PFSK-1 (cell line): ENCODE data around the gene TMEM62.

ENCODE experiments used
- FOXP2 ChIP-seq: optimal IDR thresholded peaks from 2 replicates; pipeline ENCODE3; 2011; ENCODE audit warnings: borderline replicate concordance, control low read depth, inconsistent platforms; ENCODE audit not compliant: insufficient read depth; ENCODE audit errors: extremely low read length, extremely low read depth
- POLR2AphosphoS5 ChIP-seq: IDR thresholded peaks from 2 replicates; pipeline ENCODE4 v1.6.1; 2012; ENCODE audit warnings: low read depth, mild to moderate bottlenecking, control low read depth, low read length, moderate library complexity
- SIN3A ChIP-seq: IDR thresholded peaks from 2 replicates; pipeline ENCODE4 v1.6.1; 2012; ENCODE audit warnings: mild to moderate bottlenecking, low read length, moderate library complexity, borderline replicate concordance; ENCODE audit not compliant: insufficient read depth
- TAF1 ChIP-seq: IDR thresholded peaks from 2 replicates; pipeline ENCODE4 v1.6.1; 2012; ENCODE audit warnings: low read length, control low read depth, borderline replicate concordance; ENCODE audit not compliant: insufficient read depth
- TF ChIP-seq, protein P1 (sequence below), 2 experiments: IDR thresholded peaks; 2 replicates each; pipeline versions ENCODE4 v1.6.1 to v1.8.0; 2011 to 2012; ENCODE audit warnings: low read depth in 2 of 2, low read length in 2 of 2, control low read depth in 1 of 2, inconsistent platforms in 1 of 2, mild to moderate bottlenecking in 1 of 2, moderate library complexity in 1 of 2; ENCODE audit not compliant: insufficient read depth in 1 of 2

The TMEM62 gene

GRCh38 chr15:43126356-43126755, 7.0 kb upstream of the TMEM62 start:
- TF ChIP-seq SIN3A (no peak), TAF1 (no peak), POLR2AphosphoS5 (no peak), FOXP2 (no peak)
- TF ChIP-seq, protein P1, sequence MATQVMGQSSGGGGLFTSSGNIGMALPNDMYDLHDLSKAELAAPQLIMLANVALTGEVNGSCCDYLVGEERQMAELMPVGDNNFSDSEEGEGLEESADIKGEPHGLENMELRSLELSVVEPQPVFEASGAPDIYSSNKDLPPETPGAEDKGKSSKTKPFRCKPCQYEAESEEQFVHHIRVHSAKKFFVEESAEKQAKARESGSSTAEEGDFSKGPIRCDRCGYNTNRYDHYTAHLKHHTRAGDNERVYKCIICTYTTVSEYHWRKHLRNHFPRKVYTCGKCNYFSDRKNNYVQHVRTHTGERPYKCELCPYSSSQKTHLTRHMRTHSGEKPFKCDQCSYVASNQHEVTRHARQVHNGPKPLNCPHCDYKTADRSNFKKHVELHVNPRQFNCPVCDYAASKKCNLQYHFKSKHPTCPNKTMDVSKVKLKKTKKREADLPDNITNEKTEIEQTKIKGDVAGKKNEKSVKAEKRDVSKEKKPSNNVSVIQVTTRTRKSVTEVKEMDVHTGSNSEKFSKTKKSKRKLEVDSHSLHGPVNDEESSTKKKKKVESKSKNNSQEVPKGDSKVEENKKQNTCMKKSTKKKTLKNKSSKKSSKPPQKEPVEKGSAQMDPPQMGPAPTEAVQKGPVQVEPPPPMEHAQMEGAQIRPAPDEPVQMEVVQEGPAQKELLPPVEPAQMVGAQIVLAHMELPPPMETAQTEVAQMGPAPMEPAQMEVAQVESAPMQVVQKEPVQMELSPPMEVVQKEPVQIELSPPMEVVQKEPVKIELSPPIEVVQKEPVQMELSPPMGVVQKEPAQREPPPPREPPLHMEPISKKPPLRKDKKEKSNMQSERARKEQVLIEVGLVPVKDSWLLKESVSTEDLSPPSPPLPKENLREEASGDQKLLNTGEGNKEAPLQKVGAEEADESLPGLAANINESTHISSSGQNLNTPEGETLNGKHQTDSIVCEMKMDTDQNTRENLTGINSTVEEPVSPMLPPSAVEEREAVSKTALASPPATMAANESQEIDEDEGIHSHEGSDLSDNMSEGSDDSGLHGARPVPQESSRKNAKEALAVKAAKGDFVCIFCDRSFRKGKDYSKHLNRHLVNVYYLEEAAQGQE (IDR thresholded peaks at IDR 0.05; ENCODE audit: insufficient read depth in 1 of 2, low read depth in 2 of 2, low read length in 2 of 2): no peak

GRCh38 chr15:43127752-43128151, 5.6 kb upstream of the TMEM62 start:
- TF ChIP-seq, protein P1 (IDR thresholded peaks at IDR 0.05; ENCODE audit: insufficient read depth in 1 of 2, low read depth in 2 of 2, low read length in 2 of 2): no peak
- TF ChIP-seq FOXP2 (no peak), TAF1 (no peak), POLR2AphosphoS5 (no peak), SIN3A (no peak)

DNA sequence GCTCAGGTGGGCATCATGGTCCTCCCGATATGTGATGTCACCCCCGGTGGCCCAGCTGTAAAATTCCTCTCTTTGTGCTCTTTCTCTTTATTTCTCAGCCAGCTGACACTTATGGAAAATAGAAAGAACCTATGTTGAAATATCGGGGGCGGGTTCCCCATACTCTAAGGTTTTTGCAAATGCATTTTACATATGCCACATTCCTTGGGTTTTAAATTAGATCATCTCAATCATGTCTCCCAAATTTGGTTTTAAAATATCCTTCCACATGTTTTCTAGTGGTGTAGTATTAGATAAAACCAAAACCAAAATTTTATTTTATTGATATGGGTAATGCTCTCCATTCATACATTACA, 4.4 kb upstream of the TMEM62 start:
- TF ChIP-seq POLR2AphosphoS5: no peak
- no peak for TF ChIP-seq FOXP2
- TF ChIP-seq, protein P1 (IDR thresholded peaks at IDR 0.05; ENCODE audit: insufficient read depth in 1 of 2, low read depth in 2 of 2, low read length in 2 of 2): no peak
- no peak for TF ChIP-seq SIN3A
- no peak for TF ChIP-seq TAF1

- TF ChIP-seq, protein P1 (IDR thresholded peaks at IDR 0.05; ENCODE audit: insufficient read depth in 1 of 2, low read depth in 2 of 2, low read length in 2 of 2): no peak
- TF ChIP-seq SIN3A (no peak), TAF1 (no peak), FOXP2 (no peak), POLR2AphosphoS5 (no peak)
Measured at GRCh38 chr15:43132830-43133429, 456 bp upstream of the TMEM62 start.

DNA sequence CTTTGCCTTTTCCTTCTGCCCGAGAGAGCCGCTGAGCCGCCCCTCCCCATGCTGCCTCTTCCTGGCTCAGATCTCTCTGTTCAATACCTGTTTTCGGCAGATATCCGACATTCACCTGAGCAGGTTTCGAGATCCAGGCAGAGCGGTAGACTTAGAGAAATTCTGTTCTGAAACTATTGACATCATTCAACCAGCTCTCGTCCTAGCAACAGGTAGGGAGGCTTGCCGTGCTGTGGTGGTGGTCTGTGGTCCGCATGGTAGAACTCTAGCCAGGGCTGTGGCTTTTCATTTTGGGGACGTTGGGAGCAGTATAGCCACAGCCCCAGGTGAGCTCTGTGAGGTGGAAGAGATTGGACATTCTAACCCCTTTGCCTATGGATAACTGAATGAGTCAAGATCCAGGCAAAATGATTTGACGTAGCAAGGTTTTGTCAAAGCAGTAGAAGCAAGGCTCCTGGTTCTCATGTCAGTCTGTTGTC, 810 bp downstream of the TMEM62 start:
- TF ChIP-seq, protein P1 (IDR thresholded peaks at IDR 0.05; ENCODE audit: insufficient read depth in 1 of 2, low read depth in 2 of 2, low read length in 2 of 2): no peak
- TF ChIP-seq TAF1: no peak
- no peak for TF ChIP-seq SIN3A
- TF ChIP-seq FOXP2: no peak
- no peak for TF ChIP-seq POLR2AphosphoS5
